HL-60 (cell line): Measurements from ENCODE around the gene RPL22.

ENCODE experiments used
- CTCF ChIP-seq: IDR thresholded peaks from one replicate; pipeline ENCODE4 v1.5.1; 2011; ENCODE audit warnings: low read length, control low read depth, inconsistent platforms; ENCODE audit not compliant: insufficient read depth
- POLR2AphosphoS5 ChIP-seq: IDR thresholded peaks from 2 replicates; pipeline ENCODE4 v1.6.1; 2012; ENCODE audit warnings: low read depth

DNA sequence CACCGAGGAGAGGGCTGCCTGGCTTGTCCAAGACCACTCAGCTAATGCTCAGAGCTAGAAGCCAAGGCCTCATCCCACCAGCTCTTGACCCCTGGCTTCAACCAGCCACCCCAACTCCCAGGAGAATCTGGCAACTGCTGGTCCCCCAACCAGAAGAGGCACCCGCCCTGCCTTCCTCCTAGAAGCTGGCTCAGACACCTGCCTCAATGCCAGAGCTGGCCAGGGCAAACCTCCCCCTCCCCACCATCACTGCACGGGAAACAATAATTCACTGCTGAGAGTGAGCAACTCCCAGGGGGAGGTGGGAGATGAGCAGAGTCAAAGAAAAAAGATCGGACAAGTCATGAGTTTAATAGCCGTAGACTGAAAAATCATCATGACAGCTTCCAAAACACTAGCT is 22.6 kb downstream of the RPL22 start:
- TF ChIP-seq CTCF, result no peak
- TF ChIP-seq POLR2AphosphoS5, result no peak
